H1 (cell line): Measurements from ENCODE around the gene ZBTB16. TPM values are rescaled to one million over a fixed set of nuclear protein-coding genes. Genes with fewer than 3 reads are reported as not detected.

ENCODE experiments used
- CTCF ChIA-PET: fragments of 300-600 bp; sonication (Branson Sonifier 250); formaldehyde crosslinking; loops from one replicate; lab custom pipeline; 2021; ENCODE audit not compliant: partially characterized antibody; lab: Charles Lee
- POLR2A ChIA-PET: fragments of 300-600 bp; sonication (Branson Sonifier 250); formaldehyde crosslinking; loops from one replicate; lab custom pipeline; 2021; ENCODE audit warnings: inconsistent platforms; ENCODE audit not compliant: partially characterized antibody; lab: Charles Lee
- DNase-seq, 2 experiments: peaks; one replicate each; pipeline versions ENCODE4 v3.0.0 to v3.0.0-alpha.2; 2010 to 2022; ENCODE audit warnings: low spot score in 2 of 2, low read depth in 1 of 2, mixed read lengths in 1 of 2
- FAIRE-seq: peaks from 2 replicates; lab custom pipeline; 2011; peaks lifted over from hg19 to GRCh38; lab: Jason Lieb, UNC
- H2AFZ ChIP-seq: 2 replicates; pipeline ENCODE4 v1.8.1; 2012; ENCODE audit warnings: low read length, inconsistent platforms
- H2AK5ac ChIP-seq: 2 replicates; pipeline ENCODE4 v1.6.1; 2013; ENCODE audit warnings: low read depth, low read length
- H2BK120ac ChIP-seq: replicated peaks from 2 replicates; pipeline ENCODE3; 2013; ENCODE audit warnings: low read depth, low read length, inconsistent platforms
- H2BK12ac ChIP-seq: 2 replicates; pipeline ENCODE4 v1.6.1; 2013; ENCODE audit warnings: low read depth, low read length
- H2BK15ac ChIP-seq: 2 replicates; pipeline ENCODE4 v1.6.1; 2013; ENCODE audit warnings: low read length
- H2BK20ac ChIP-seq: 2 replicates; pipeline ENCODE4 v1.6.1; 2013; ENCODE audit warnings: low read length
- H2BK5ac ChIP-seq: 2 replicates; pipeline ENCODE4 v1.6.1; 2013; ENCODE audit warnings: low read depth, low read length
- H3K14ac ChIP-seq: 2 replicates; pipeline ENCODE4 v1.6.1; 2013; ENCODE audit warnings: inconsistent platforms; ENCODE audit not compliant: insufficient read length
- H3K18ac ChIP-seq: 2 replicates; pipeline ENCODE4 v1.6.1; 2013; ENCODE audit warnings: low read length; ENCODE audit errors: extremely low read depth
- H3K23ac ChIP-seq: 2 replicates; pipeline ENCODE4 v1.6.1; 2013; ENCODE audit warnings: inconsistent platforms; ENCODE audit not compliant: insufficient read length
- H3K23me2 ChIP-seq: 2 replicates; pipeline ENCODE4 v1.6.1; 2013; ENCODE audit warnings: low read depth, low read length
- H3K27ac ChIP-seq: 2 replicates; pipeline ENCODE4 v1.6.1; 2011; ENCODE audit warnings: low read depth, low read length, inconsistent platforms
- H3K27me3 ChIP-seq, 4 experiments: replicated peaks in 1 of 4; 1 replicate in 1 of 4; 2 replicates in 3 of 4; pipeline versions ENCODE4 v1.6.1 to v1.8.1; 2011 to 2013; ENCODE audit warnings: low read length in 3 of 4, mild to moderate bottlenecking in 3 of 4, inconsistent platforms in 2 of 4, mixed read lengths in 2 of 4, moderate library complexity in 1 of 4; ENCODE audit not compliant: control insufficient read depth in 3 of 4, insufficient read depth in 3 of 4; ENCODE audit errors: extremely low read depth in 1 of 4
- H3K36me3 ChIP-seq, 4 experiments: 2 replicates each; pipeline versions ENCODE4 v1.6.1 to v1.8.1; 2011 to 2013; ENCODE audit warnings: mild to moderate bottlenecking in 4 of 4, low read length in 3 of 4, moderate library complexity in 2 of 4, control low read depth in 1 of 4, inconsistent platforms in 1 of 4; ENCODE audit not compliant: insufficient read depth in 4 of 4, control insufficient read depth in 2 of 4
- H3K4ac ChIP-seq: replicated peaks from 2 replicates; pipeline ENCODE3; 2013; ENCODE audit warnings: low read length, low read depth, mixed read lengths, inconsistent platforms; ENCODE audit not compliant: insufficient read length
- H3K4me1 ChIP-seq, 4 experiments: replicated peaks in 1 of 4; 1 replicate in 1 of 4; 2 replicates in 3 of 4; pipeline versions ENCODE4 v1.6.1 to v1.8.1; 2011 to 2013; ENCODE audit warnings: low read length in 3 of 4, inconsistent platforms in 2 of 4, mixed read lengths in 1 of 4; ENCODE audit not compliant: insufficient read depth in 4 of 4, control insufficient read depth in 3 of 4
- H3K4me2 ChIP-seq, 2 experiments: 2 replicates each; pipeline versions ENCODE4 v1.6.1 to v1.8.1; 2011 to 2013; ENCODE audit warnings: low read depth in 2 of 2, low read length in 2 of 2, control low read depth in 1 of 2, inconsistent platforms in 1 of 2, mild to moderate bottlenecking in 1 of 2; ENCODE audit not compliant: insufficient read depth in 1 of 2
- H3K4me3 ChIP-seq, 4 experiments: fragments of 200-600, 300-600 bp in 1 of 4; sonication (generic), shearing (Covaris generic), sonication (Bioruptor Twin) in 1 of 4; 2 replicates each; pipeline versions ENCODE4 v1.5.1 to v1.8.1; 2011 to 2016; ENCODE audit warnings: low read length in 4 of 4, low read depth in 3 of 4, control low read depth in 2 of 4, inconsistent platforms in 2 of 4, mild to moderate bottlenecking in 2 of 4, mixed read lengths in 1 of 4, moderate library complexity in 1 of 4; ENCODE audit not compliant: insufficient read depth in 2 of 4; ENCODE audit errors: extremely low read depth in 1 of 4
- H3K56ac ChIP-seq: replicated peaks from 2 replicates; pipeline ENCODE3; 2013; ENCODE audit warnings: low read depth, mild to moderate bottlenecking, mixed read lengths, low read length, inconsistent platforms; ENCODE audit not compliant: insufficient read length
- H3K79me1 ChIP-seq: 2 replicates; pipeline ENCODE4 v1.6.1; 2013; ENCODE audit warnings: low read depth, low read length, control low read depth
- H3K79me2 ChIP-seq, 2 experiments: 2 replicates each; pipeline versions ENCODE4 v1.6.1 to v1.8.1; 2012 to 2013; ENCODE audit warnings: low read length in 2 of 2, mild to moderate bottlenecking in 2 of 2, inconsistent platforms in 1 of 2; ENCODE audit not compliant: insufficient read depth in 2 of 2, control insufficient read depth in 1 of 2
- H3K9ac ChIP-seq, 4 experiments: replicated peaks in 1 of 4; 1 replicate in 1 of 4; 2 replicates in 3 of 4; pipeline versions ENCODE4 v1.6.1 to v1.8.1; 2011 to 2013; ENCODE audit warnings: low read depth in 3 of 4, low read length in 3 of 4, control low read depth in 2 of 4, mild to moderate bottlenecking in 2 of 4, moderate library complexity in 2 of 4, inconsistent platforms in 1 of 4; ENCODE audit errors: extremely low read depth in 1 of 4
- H3K9me3 ChIP-seq, 2 experiments: 2 replicates each; pipeline versions ENCODE4 v1.6.1 to v1.8.1; 2012 to 2013; ENCODE audit warnings: mild to moderate bottlenecking in 2 of 2, moderate library complexity in 2 of 2, control low read depth in 1 of 2, inconsistent platforms in 1 of 2, low read depth in 1 of 2, low read length in 1 of 2, mixed read lengths in 1 of 2; ENCODE audit not compliant: insufficient read depth in 2 of 2
- H4K20me1 ChIP-seq, 2 experiments: replicated peaks in 1 of 2; 2 replicates each; pipeline versions ENCODE3 to v1.8.1; 2011 to 2013; ENCODE audit warnings: inconsistent platforms in 2 of 2, low read length in 2 of 2, mild to moderate bottlenecking in 1 of 2; ENCODE audit not compliant: insufficient read depth in 2 of 2, control insufficient read depth in 1 of 2
- H4K5ac ChIP-seq: 2 replicates; pipeline ENCODE4 v1.6.1; 2013; ENCODE audit warnings: low read length, low read depth, mixed read lengths, inconsistent platforms; ENCODE audit not compliant: insufficient read length
- H4K8ac ChIP-seq: 2 replicates; pipeline ENCODE4 v1.8.0; 2013; ENCODE audit warnings: mild to moderate bottlenecking, moderate library complexity, low read length, inconsistent platforms; ENCODE audit not compliant: insufficient read depth; ENCODE audit errors: extremely low read depth
- H4K91ac ChIP-seq: replicated peaks from 2 replicates; pipeline ENCODE3; 2013; ENCODE audit warnings: low read length, mixed read lengths, inconsistent platforms; ENCODE audit not compliant: insufficient read length
- CBX8 ChIP-seq: fragments of 300-800, 300-1000 bp; sonication (generic); IDR thresholded peaks from 2 replicates; pipeline ENCODE4 v1.7.1; 2016; ENCODE audit warnings: low read depth, low read length, borderline replicate concordance
- CTCF ChIP-seq, 3 experiments: IDR thresholded peaks; 1 replicate in 2 of 3; 2 replicates in 1 of 3; pipeline versions ENCODE4 v1.5.1 to v1.6.1; 2011; ENCODE audit warnings: low read length in 3 of 3, mild to moderate bottlenecking in 3 of 3, inconsistent platforms in 2 of 3, low read depth in 1 of 3, moderate library complexity in 1 of 3; ENCODE audit not compliant: insufficient read depth in 1 of 3; ENCODE audit errors: control extremely low read depth in 1 of 3
- EGR1 ChIP-seq: IDR thresholded peaks from 2 replicates; pipeline ENCODE4 v1.6.1; 2011; ENCODE audit warnings: low read depth, low read length, borderline replicate concordance
- EZH2 ChIP-seq: fragments of 200-600 bp; sonication (generic); IDR thresholded peaks from 2 replicates; pipeline ENCODE4 v1.7.1; 2012; ENCODE audit warnings: low read depth, mild to moderate bottlenecking, moderate library complexity, low read length, inconsistent platforms; ENCODE audit not compliant: severe bottlenecking
- GTF2F1 ChIP-seq: IDR thresholded peaks from 2 replicates; pipeline ENCODE4 v1.6.1; 2012; ENCODE audit warnings: low read depth, low read length, improper control_type of control experiment, borderline replicate concordance
- KDM4A ChIP-seq: IDR thresholded peaks from one replicate; pipeline ENCODE4 v1.7.1; 2012; ENCODE audit warnings: low read depth, mild to moderate bottlenecking, moderate library complexity, low read length, inconsistent platforms; ENCODE audit not compliant: severe bottlenecking
- MAFK ChIP-seq: IDR thresholded peaks from 2 replicates; pipeline ENCODE4 v1.6.1; 2012; ENCODE audit warnings: low read depth, mild to moderate bottlenecking, improper control_type of control experiment, low read length
- PHF8 ChIP-seq: fragments of 200-600 bp; sonication (generic); conservative IDR thresholded peaks from 2 replicates; pipeline ENCODE4 v1.7.1; 2012; ENCODE audit warnings: low read depth, mild to moderate bottlenecking, inconsistent platforms, low read length, moderate library complexity
- RXRA ChIP-seq: IDR thresholded peaks from 2 replicates; pipeline ENCODE4 v1.6.1; 2011; ENCODE audit warnings: low read depth, mild to moderate bottlenecking, low read length, moderate library complexity; ENCODE audit not compliant: insufficient read depth
- SIRT6 ChIP-seq: IDR thresholded peaks from one replicate; pipeline ENCODE4 v1.7.1; 2012; ENCODE audit warnings: low read length, inconsistent platforms
- SP1 ChIP-seq: IDR thresholded peaks from 2 replicates; pipeline ENCODE4 v1.6.1; 2011; ENCODE audit warnings: low read depth, low read length
- TBP ChIP-seq: IDR thresholded peaks from 2 replicates; pipeline ENCODE4 v1.6.1; 2011; ENCODE audit warnings: low read depth, low read length, improper control_type of control experiment
- WGBS, 2 experiments: shearing (Covaris generic) in 1 of 2; methylation state at CpG; one replicate each; pipeline versions ENCODE4 v1.1.6 to v1.1.7; 2013 to 2015; ENCODE audit warnings: low lambda C conversion rate in 2 of 2, mixed read lengths in 2 of 2, inconsistent platforms in 1 of 2, low coverage in 1 of 2, missing lambda C conversion rate in 1 of 2; ENCODE audit not compliant: insufficient replicate concordance in 2 of 2, insufficient coverage in 1 of 2, insufficient read length in 1 of 2; ENCODE audit errors: extremely low coverage in 1 of 2, missing lambda C conversion rate in 1 of 2; 5-methylcytosine and 5-hydroxymethylcytosine counted together
- polyA plus RNA-seq, 7 experiments: library from polyadenylated mRNA; depleted of rRNA in 3 of 7; stranded (reverse) in 5 of 7; unstranded in 2 of 7; fragments of >200 nt in 5 of 7; fragments of 200-250 nt in 2 of 7; gene quantifications; 1 replicate in 5 of 7; 2 replicates in 1 of 7; 4 replicates in 1 of 7; pipeline versions ENCODE4 v1.2.1 to v1.2.3, GENCODE V29; 2011 to 2013; ENCODE audit warnings: missing spikeins in 2 of 7, mixed read lengths in 2 of 7
- total RNA-seq: library from RNA; stranded (reverse); fragmentation: NEBNext Ultra II Directional; extraction: Animal tissue kit (Norgen Biotek cat#: 25700); gene quantifications from 2 replicates; pipeline ENCODE4 v1.2.1, GENCODE V29; 2021

ZBTB16 gene
- total and polyA plus RNA-seq, 2 of the 8 experiments (the other 6 are each of a cell fraction or from before 2014, with no cell fraction given) = 0.12 to 0.61 TPM

DNA sequence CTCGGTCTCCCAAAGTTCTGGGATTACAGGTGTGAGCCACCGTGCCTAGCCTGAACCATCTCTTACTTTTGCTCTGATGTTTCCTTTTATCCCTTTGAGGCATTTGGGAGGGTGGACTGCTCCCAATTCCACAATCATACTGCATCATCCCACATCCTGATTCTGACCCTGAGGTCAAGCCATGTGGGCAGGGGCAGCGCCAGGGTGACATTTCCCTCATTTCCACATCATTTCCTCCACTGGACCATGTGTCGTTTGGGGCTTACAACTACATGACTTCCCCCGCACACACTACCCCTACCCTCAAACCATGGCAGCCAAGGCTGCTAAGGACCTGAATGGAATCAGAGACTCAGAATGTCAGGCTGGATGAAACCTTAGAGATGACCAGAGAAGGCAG, 26.4 kb upstream of the ZBTB16 start:
- 99% methylated on average over 5 of the region's 5 CpGs; no CpG with 5 or more reads in 1 of the 2 experiments for WGBS, 2 experiments
- Histone ChIP-seq H3K79me2 (no peaks in the 10 kb centered on the region), H2BK5ac (no peak overlapping the region), H3K27ac (no peak overlapping the region), H3K23me2 (peaks cover 2% of the 10 kb centered on the region; the same call in 1 of the 2 replicates), H4K91ac (no peak overlapping the region), H2BK12ac (no peak overlapping the region), H3K9ac (no peak overlapping the region), H4K5ac (no peak overlapping the region), H3K14ac (no peak overlapping the region), H2BK120ac (no peak overlapping the region), H3K4ac (no peak overlapping the region), H3K27me3 (peaks cover 0 to 3% (median 0%) of the 10 kb centered on the region in 4 experiments; a peak in 2 of 7 replicates), H3K4me2 (no peak overlapping the region), H2BK15ac (no peak overlapping the region), H2AFZ (no peak overlapping the region), H3K9me3 (no peaks in the 10 kb centered on the region), H4K8ac (no peak overlapping the region), H3K56ac (no peak overlapping the region), H3K79me1 (no peaks in the 10 kb centered on the region), H3K23ac (no peak overlapping the region), H3K36me3 (no peaks in the 10 kb centered on the region), H2BK20ac (no peak overlapping the region), H3K18ac (no peak overlapping the region), H2AK5ac (no peak overlapping the region), H3K4me1 (no peaks in the 10 kb centered on the region), H3K4me3 (no peak overlapping the region), H4K20me1 (no peaks in the 10 kb centered on the region)
- FAIRE-seq = no peak
- CTCF ChIA-PET = interaction anchor here (0.7 to 9.9 kb wide), 12 partner anchors 9 to 241 kb away, joined by 3 to 183 read pairs (median 4); partner anchors contain the start of gene ZBTB16
- POLR2A ChIA-PET = no interaction called here
- DNase-seq = no peak
- TF ChIP-seq SIRT6 (no peak), CTCF (IDR thresholded peaks at IDR 0.05; ENCODE audit: control extremely low read depth in 1 of 3, insufficient read depth in 1 of 3, low read depth in 1 of 3, low read length in 3 of 3) (no peak), SP1 (no peak), CBX8 (no peak), EGR1 (no peak), RXRA (no peak), MAFK (no peak), PHF8 (no peak), EZH2 (no peak), KDM4A (no peak), TBP (no peak), GTF2F1 (no peak)
